Measurements from ENCODE around the gene PTPRK.

- no peak for TF ChIP-seq TAF1 (IDR thresholded peaks at IDR 0.05; ENCODE audit: low read depth, low read length)
- TF ChIP-seq SPI1 (IDR thresholded peaks at IDR 0.05; ENCODE audit: low read depth, low read length): no peak
- no peak for TF ChIP-seq POLR2A (IDR thresholded peaks at IDR 0.05; ENCODE audit: low read depth, low read length)
- no peak for TF ChIP-seq POLR2AphosphoS5 (IDR thresholded peaks at IDR 0.05; ENCODE audit: low read depth, low read length)
- TF ChIP-seq POU2F2 (IDR thresholded peaks at IDR 0.05; ENCODE audit: low read depth, low read length): no peak
- TF ChIP-seq PAX5 (IDR thresholded peaks at IDR 0.05; ENCODE audit: insufficient read depth, low read length, severe bottlenecking): no peak
Observed at GRCh38 chr6:128432394-128432793, 88.0 kb downstream of the PTPRK start.

Data from GM12891 (cell line).